Measurements from ENCODE around the gene TBX5.
"Not testable (repeated sequence)": the region's sequence is repeated elsewhere in the genome, so short reads cannot be mapped to it uniquely, and the experiment has no call there.

TBX5 gene

GRCh38 chr12:114371250-114371649 is 34.7 kb downstream of the TBX5 start:
- DNase-seq, result no peak

GRCh38 chr12:114368685-114369452 is 37.1 kb downstream of the TBX5 start:
- DNase-seq, result no peak

GRCh38 chr12:114361992-114362391 is 44.0 kb downstream of the TBX5 start:
- DNase-seq, result no peak

- no peak for DNase-seq
Measured at GRCh38 chr12:114361545-114361944, 44.4 kb downstream of the TBX5 start.

- no peak for DNase-seq
Measured at GRCh38 chr12:114360485-114360884, 45.5 kb downstream of the TBX5 start.

- DNase-seq, result no peak
Measured at GRCh38 chr12:114355389-114356088, 50.4 kb downstream of the TBX5 start.

GRCh38 chr12:114349239-114349638 is 56.7 kb downstream of the TBX5 start:
- DNase-seq, result not testable (repeated sequence)

- peak; percentile 74 for DNase-seq
Measured at GRCh38 chr12:114347861-114348260, 58.1 kb downstream of the TBX5 start.

GRCh38 chr12:114344831-114345230 is 61.1 kb downstream of the TBX5 start:
- DNase-seq, result no peak

- no peak for DNase-seq
Measured at GRCh38 chr12:114344303-114344663, 61.7 kb downstream of the TBX5 start.

- no peak for DNase-seq
Measured at GRCh38 chr12:114343585-114344302, 62.2 kb downstream of the TBX5 start.

- DNase-seq, result no peak
Measured at GRCh38 chr12:114342656-114343055, 63.3 kb downstream of the TBX5 start.

GRCh38 chr12:114341635-114342034 is 64.3 kb downstream of the TBX5 start:
- DNase-seq, result no peak

GRCh38 chr12:114340231-114340630 is 65.7 kb downstream of the TBX5 start:
- no peak for DNase-seq

- DNase-seq, result no peak
Measured at GRCh38 chr12:114339626-114340025, 66.3 kb downstream of the TBX5 start.

- DNase-seq, result peak; percentile 41
Measured at GRCh38 chr12:114335607-114336006, 70.3 kb downstream of the TBX5 start.

- no peak for DNase-seq
Measured at GRCh38 chr12:114334395-114334794, 71.5 kb downstream of the TBX5 start.

GRCh38 chr12:114328292-114328691 is 77.7 kb downstream of the TBX5 start:
- no peak for DNase-seq

- no peak for DNase-seq
Measured at GRCh38 chr12:114327765-114328164, 78.2 kb downstream of the TBX5 start.

GRCh38 chr12:114321524-114321923 is 84.4 kb downstream of the TBX5 start:
- no peak for DNase-seq

- no peak for DNase-seq
Measured at GRCh38 chr12:114320968-114321367, 85.0 kb downstream of the TBX5 start.

GRCh38 chr12:114320101-114320500 is 85.8 kb downstream of the TBX5 start:
- DNase-seq, result no peak

- no peak for DNase-seq
Measured at GRCh38 chr12:114319422-114319821, 86.5 kb downstream of the TBX5 start.

GRCh38 chr12:114318984-114319383 is 87.0 kb downstream of the TBX5 start:
- DNase-seq, result no peak
